H1 (cell line): ENCODE data around the gene NEDD9. TPM values are rescaled to one million over a fixed set of nuclear protein-coding genes. Genes with fewer than 3 reads are reported as not detected.

ENCODE experiments used
- E2F6 ChIP-seq: IDR thresholded peaks from 2 replicates; pipeline ENCODE4 v1.6.1; 2012; ENCODE audit warnings: inconsistent platforms
- EZH2 ChIP-seq: fragments of 200-600 bp; sonication (generic); IDR thresholded peaks from 2 replicates; pipeline ENCODE4 v1.7.1; 2012; ENCODE audit warnings: low read depth, mild to moderate bottlenecking, moderate library complexity, low read length, inconsistent platforms; ENCODE audit not compliant: severe bottlenecking
- FOSL1 ChIP-seq: IDR thresholded peaks from 2 replicates; pipeline ENCODE4 v1.6.1; 2011; ENCODE audit warnings: mild to moderate bottlenecking, low read depth, low read length, moderate library complexity; ENCODE audit not compliant: insufficient read depth
- polyA plus RNA-seq, 7 experiments: library from polyadenylated mRNA; depleted of rRNA in 3 of 7; stranded (reverse) in 5 of 7; unstranded in 2 of 7; fragments of >200 nt in 5 of 7; fragments of 200-250 nt in 2 of 7; gene quantifications; 1 replicate in 5 of 7; 2 replicates in 1 of 7; 4 replicates in 1 of 7; pipeline versions ENCODE4 v1.2.1 to v1.2.3, GENCODE V29; 2011 to 2013; ENCODE audit warnings: missing spikeins in 2 of 7, mixed read lengths in 2 of 7
- total RNA-seq: library from RNA; stranded (reverse); fragmentation: NEBNext Ultra II Directional; extraction: Animal tissue kit (Norgen Biotek cat#: 25700); gene quantifications from 2 replicates; pipeline ENCODE4 v1.2.1, GENCODE V29; 2021
- TF ChIP-seq, protein P1 (sequence below): IDR thresholded peaks from 2 replicates; pipeline ENCODE4 v1.6.1; 2011; ENCODE audit warnings: low read length, improper control_type of control experiment

The NEDD9 gene
- total and polyA plus RNA-seq, 2 of the 8 experiments (the other 6 are each of a cell fraction or from before 2014, with no cell fraction given), result 3.6 to 12.0 TPM

GRCh38 chr6:11179419-11180202, 52.9 kb downstream of the NEDD9 start (continued):
- TF ChIP-seq FOSL1 (no peak), EZH2 (no peak), E2F6 (no peak)
- TF ChIP-seq, protein P1, sequence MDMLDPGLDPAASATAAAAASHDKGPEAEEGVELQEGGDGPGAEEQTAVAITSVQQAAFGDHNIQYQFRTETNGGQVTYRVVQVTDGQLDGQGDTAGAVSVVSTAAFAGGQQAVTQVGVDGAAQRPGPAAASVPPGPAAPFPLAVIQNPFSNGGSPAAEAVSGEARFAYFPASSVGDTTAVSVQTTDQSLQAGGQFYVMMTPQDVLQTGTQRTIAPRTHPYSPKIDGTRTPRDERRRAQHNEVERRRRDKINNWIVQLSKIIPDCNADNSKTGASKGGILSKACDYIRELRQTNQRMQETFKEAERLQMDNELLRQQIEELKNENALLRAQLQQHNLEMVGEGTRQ, result no peak
